Measurements from ENCODE around the gene IL3. TPM values are rescaled to one million over a fixed set of nuclear protein-coding genes. Genes with fewer than 3 reads are reported as not detected.

IL3 gene
- total RNA-seq, 4 donors from 2014 or later = not detected

GRCh38 chr5:132069561-132069960, 9.1 kb downstream of the IL3 start:
- no peak for TF ChIP-seq CTCF (IDR thresholded peaks at IDR 0.05)
- DNase-seq (ENCODE audit: low spot score) = no peak

GRCh38 chr5:132069994-132070393, 9.5 kb downstream of the IL3 start:
- ATAC-seq (ENCODE audit: low FRiP score) = no peak
- no peak for DNase-seq (ENCODE audit: low spot score)
- TF ChIP-seq CTCF (IDR thresholded peaks at IDR 0.05) = no peak

More at GRCh38 chr5:132069561-132069960, 9.1 kb downstream of the IL3 start:
- no peak for ATAC-seq (ENCODE audit: low FRiP score)

- TF ChIP-seq CTCF (IDR thresholded peaks at IDR 0.05) = no peak
- DNase-seq (ENCODE audit: low spot score) (no peak), ATAC-seq (ENCODE audit: low FRiP score) (no peak)
These were observed 10.2 kb downstream of the IL3 start for GRCh38 chr5:132070460-132071337.

- no peak for ATAC-seq (ENCODE audit: low FRiP score)
- no peak for TF ChIP-seq CTCF (IDR thresholded peaks at IDR 0.05)
- no peak for DNase-seq (ENCODE audit: low spot score)
These were observed 10.9 kb downstream of the IL3 start for GRCh38 chr5:132071338-132071707.

GRCh38 chr5:132072070-132072469, 11.6 kb downstream of the IL3 start:
- no peak for TF ChIP-seq CTCF (IDR thresholded peaks at IDR 0.05)
- ATAC-seq (ENCODE audit: low FRiP score) (no peak), DNase-seq (ENCODE audit: low spot score) (no peak)

- ATAC-seq (ENCODE audit: low FRiP score) = no peak
- no peak for DNase-seq (ENCODE audit: low spot score)
- TF ChIP-seq CTCF (IDR thresholded peaks at IDR 0.05) = no peak
These were observed 12.1 kb downstream of the IL3 start for GRCh38 chr5:132072528-132072927.
